Measurements from ENCODE around the gene ASB18.

The ASB18 gene

GRCh38 chr2:236209535-236209934 is 54.7 kb downstream of the ASB18 start:
- no peak for DNase-seq (ENCODE audit: low read depth in 1 of 2, low spot score in 1 of 2)

DNA sequence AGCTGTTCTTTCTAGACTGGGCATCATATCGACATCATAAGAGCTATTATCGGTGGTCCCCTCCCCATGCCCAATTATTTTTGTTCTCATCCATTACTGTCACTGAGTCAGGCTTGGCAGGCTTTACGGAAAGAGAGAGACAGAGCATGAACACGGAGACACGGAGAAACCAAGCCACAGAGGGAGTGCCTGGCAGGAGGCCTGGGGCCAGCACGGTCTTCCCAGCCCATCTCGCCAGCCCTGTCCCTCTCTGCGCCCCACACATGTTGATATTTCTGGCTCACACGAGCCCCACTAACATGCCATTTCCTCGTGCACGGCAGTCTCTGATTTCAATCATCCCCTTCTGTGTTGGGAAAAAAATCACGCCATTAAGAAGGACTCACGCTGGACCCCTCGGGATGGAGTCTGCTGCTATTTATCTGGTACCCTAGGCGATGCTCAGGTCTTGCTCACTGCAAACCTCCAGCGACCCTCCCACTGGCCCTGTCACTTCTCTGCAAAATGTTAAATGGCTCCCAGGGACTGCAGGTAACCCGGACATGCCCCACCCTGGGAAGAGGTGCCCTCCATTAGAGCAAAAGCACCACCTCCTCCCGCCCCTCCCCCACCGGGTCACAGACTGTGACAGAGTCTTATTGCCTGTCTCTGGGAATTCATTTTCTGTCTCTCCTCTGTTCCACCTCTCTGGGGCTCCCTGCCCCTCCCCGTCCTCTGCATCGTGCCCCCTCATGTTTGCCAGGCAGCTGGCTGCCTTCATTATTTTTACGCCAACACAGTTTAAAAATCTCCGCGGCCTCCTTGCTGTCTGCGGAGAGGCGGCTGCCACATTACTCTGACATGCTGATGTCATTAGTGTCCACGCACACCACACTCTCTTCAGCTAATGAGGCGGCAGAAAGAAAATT is 55.9 kb downstream of the ASB18 start:
- DNase-seq (ENCODE audit: low read depth in 1 of 2, low spot score in 1 of 2) = no peak

DNA sequence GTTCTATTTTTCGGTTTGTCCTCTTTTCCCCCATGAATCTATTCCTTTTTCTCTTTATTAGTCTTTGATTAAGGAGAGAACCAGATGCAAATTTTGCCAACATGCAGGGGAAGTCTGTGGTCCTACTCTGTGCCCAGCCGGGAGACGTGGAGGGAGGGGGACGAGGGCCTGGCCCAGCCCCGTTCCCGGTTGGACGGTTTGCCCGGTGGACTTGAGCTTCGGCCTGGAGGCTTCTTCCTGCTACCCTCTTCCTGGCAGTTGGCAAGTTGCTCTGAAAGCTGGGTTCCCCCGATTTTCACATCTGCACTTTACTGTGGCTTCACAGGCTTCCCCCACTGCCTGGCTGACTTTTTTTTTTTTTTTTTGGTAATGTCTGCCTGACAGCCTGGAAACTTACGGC is 56.7 kb downstream of the ASB18 start:
- DNase-seq (ENCODE audit: low read depth in 1 of 2, low spot score in 1 of 2) = no peak

GRCh38 chr2:236205867-236206645 is 58.1 kb downstream of the ASB18 start:
- no peak for DNase-seq (ENCODE audit: low read depth in 1 of 2, low spot score in 1 of 2)

- DNase-seq (ENCODE audit: low read depth in 1 of 2, low spot score in 1 of 2) = no peak
Observed at GRCh38 chr2:236204953-236205352, 59.3 kb downstream of the ASB18 start.

DNA sequence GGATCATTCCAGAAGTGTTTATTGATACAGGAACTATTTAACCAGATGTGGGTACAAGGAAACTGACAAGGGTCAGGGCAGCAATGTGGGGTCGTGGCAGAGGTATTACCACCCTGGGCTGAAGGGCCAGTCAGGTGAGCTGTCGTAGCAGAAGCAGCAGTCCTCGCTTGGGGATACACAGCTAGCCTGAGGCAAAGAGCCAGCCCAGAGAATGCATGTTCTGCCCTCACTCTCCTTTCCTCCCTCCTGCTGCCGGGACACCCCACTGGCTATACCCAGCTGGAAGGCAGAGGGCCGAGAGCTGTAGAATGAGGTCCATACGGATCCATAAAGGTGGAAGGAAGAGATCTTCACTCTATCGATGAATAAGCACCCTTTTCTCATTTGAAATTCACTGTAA is 63.8 kb downstream of the ASB18 start:
- DNase-seq (ENCODE audit: low read depth in 1 of 2, low spot score in 1 of 2) = no peak

DNA sequence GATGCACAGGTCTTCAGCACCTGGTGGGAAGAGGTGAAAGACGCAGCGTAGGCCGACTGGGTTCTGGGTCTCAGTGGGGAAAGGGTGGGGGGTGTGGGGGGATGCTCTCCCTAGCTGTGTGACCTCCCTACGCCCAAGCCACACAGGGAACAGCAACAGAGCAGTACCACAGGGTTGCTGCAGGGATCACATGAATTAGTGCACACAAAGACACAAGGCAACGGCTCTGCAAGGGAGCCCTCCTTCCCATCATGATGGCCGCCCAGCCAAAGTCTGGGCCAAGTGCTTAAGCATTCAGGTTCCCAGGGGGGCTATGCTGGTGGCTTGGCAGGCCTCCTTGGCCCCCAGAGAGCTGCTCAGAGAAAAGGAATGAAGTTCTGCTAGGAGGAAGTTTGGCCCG is 67.8 kb downstream of the ASB18 start:
- no peak for DNase-seq (ENCODE audit: low read depth in 1 of 2, low spot score in 1 of 2)

DNA sequence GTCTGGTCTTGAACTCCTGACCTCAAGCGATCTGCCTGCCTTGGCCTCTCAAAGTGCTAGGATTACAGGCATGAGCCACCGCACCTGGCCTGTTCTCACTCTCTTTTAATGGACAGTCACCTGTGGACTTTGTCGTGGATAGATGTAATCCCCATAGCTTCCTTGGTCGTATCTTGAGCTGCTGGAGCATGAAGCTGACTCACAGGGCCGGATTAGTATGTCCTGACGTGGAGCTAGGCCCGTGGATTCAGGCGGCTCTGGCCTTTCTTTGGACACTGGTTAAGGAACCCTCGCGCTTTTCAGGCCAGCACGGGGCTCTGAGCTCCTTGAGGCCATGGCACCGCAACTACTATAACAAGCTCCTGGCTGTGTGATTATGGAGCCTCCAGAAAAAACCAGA is 68.5 kb downstream of the ASB18 start:
- DNase-seq (ENCODE audit: low read depth in 1 of 2, low spot score in 1 of 2) = no peak

GRCh38 chr2:236194786-236195185 is 69.4 kb downstream of the ASB18 start:
- no peak for DNase-seq (ENCODE audit: low read depth in 1 of 2, low spot score in 1 of 2)

GRCh38 chr2:236193026-236193425 is 71.2 kb downstream of the ASB18 start:
- DNase-seq (ENCODE audit: low read depth in 1 of 2, low spot score in 1 of 2) = no peak

GRCh38 chr2:236190674-236191073 is 73.5 kb downstream of the ASB18 start:
- no peak for DNase-seq (ENCODE audit: low read depth in 1 of 2, low spot score in 1 of 2)

DNA sequence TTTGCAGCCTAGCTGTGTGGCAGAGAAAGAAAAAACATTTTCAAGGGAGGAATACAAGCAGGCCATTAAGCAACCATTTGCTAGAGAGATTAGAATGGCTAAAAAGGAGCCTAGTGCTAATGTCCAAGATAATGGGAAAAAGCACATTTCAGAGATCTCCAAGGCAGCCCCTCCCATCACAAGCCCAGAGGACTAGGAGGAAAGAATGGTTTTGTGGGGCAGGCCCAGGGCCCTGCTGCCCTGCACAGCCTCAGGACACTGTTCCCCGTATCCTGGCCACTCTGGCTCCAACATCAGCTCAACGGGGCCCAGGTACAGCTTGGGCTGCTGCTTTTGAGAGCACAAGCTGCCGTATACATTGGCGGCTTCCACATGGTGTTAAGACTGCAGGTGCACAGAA is 79.5 kb downstream of the ASB18 start:
- no peak for DNase-seq (ENCODE audit: low read depth in 1 of 2, low spot score in 1 of 2)

- DNase-seq (ENCODE audit: low read depth in 1 of 2, low spot score in 1 of 2) = peak in 1 of 2 donors; percentile 17
Observed at GRCh38 chr2:236180831-236181453, 83.3 kb downstream of the ASB18 start.

DNA sequence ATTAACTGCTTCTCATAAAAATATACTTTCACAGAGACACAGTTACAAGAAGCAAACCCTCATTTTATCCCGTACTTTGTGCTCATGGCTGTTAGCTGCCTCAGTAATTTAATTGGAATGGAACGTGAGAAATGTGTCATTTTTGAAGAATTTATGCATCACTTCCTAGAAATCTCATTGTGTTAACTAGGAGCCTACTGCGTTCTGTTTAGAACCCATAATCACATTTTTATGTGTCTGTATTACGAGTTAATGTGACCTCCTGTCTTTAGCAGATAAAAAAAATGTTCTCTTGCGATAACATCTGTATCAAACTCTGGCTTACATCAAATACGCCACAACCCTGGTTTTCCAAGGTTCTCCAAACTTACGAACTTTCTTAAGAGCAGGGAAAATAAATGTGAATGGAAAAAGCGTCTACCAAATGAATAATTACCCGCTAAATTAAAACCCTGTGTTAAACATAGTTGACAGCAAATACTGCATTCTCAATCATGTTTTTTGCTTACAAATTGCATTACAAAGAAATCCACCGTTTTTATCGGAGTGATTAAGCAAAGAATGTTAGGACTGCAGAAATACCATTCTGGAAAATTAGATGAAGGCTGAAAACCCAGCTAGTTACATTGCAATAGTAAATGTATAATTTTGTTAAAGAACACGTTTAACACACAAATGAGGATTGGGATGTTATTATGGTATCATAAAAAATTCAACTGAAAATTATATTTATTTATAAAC is 84.0 kb downstream of the ASB18 start:
- no peak for DNase-seq (ENCODE audit: low read depth in 1 of 2, low spot score in 1 of 2)

GRCh38 chr2:236179236-236180075 is 84.8 kb downstream of the ASB18 start:
- DNase-seq (ENCODE audit: low read depth in 1 of 2, low spot score in 1 of 2) = no peak

DNA sequence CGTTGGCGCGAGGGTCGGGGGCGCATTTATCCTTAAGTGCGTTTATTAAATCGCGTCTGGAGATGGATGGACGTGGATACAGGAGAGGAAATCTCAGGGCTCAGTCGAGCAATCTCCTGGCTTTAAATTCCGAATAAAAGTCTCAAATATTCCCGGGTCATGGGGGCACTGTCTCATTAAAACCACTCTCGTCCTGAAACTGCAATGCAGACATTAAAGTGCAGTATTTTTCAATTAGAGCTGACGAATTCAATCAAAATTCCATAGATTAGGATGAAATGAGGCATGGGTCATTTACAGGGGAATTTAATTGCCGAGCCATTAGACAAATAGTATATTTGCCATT is 85.3 kb downstream of the ASB18 start:
- DNase-seq (ENCODE audit: low read depth in 1 of 2, low spot score in 1 of 2) = no peak

GRCh38 chr2:236177967-236178889 is 86.0 kb downstream of the ASB18 start:
- DNase-seq (ENCODE audit: low read depth in 1 of 2, low spot score in 1 of 2) = peak in 1 of 2 donors; percentile 9

DNA sequence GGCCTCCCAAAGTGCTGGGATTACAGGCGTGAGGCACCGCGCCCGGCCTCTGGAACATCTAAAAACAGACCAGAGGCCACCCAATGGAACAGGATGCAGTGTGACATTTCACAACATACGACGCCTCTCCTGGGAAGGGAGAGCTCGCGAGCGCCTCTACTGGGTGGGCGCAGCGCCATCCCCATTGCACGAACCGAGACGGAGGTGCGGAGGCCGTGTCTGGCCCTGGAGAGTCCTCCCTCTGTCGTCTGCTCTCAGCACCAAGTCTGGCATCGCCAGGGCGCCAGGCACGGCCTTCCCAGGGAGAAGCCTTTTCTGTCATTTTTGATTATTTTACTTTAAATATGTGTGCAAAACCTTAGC is 86.6 kb downstream of the ASB18 start:
- DNase-seq (ENCODE audit: low read depth in 1 of 2, low spot score in 1 of 2) = peak in 1 of 2 donors; percentile 18

GRCh38 chr2:236176951-236177350 is 87.3 kb downstream of the ASB18 start:
- DNase-seq (ENCODE audit: low read depth in 1 of 2, low spot score in 1 of 2) = no peak
